Upper lobe of left lung (tissue), 6 donors: ENCODE data around the gene CDX2. TPM values are rescaled to one million over a fixed set of nuclear protein-coding genes. Genes with fewer than 3 reads are reported as not detected.

Experiments used
- ATAC-seq, 2 donors: fragments of 200-7000 bp; cut with Tn5 transposase; one replicate each; pipeline ENCODE4 v1.9.1; 2022; ENCODE audit warnings: mild to moderate bottlenecking in 2 of 2, moderate library complexity in 2 of 2; ENCODE audit not compliant: low FRiP score in 2 of 2
- DNase-seq, 2 donors: peaks; one replicate each; pipeline ENCODE4 v3.0.0-alpha.2; 2019 to 2020
- H3K27ac ChIP-seq, 4 donors: fragments of 200-600 bp; sonication (generic); one replicate each; pipeline ENCODE4 v1.5.1; 2016 to 2019
- H3K27me3 ChIP-seq, 4 donors: fragments of 200-600 bp; sonication (generic); one replicate each; pipeline ENCODE4 v1.5.1; 2017 to 2019
- H3K36me3 ChIP-seq, 4 donors: fragments of 200-600 bp; sonication (generic); one replicate each; pipeline ENCODE4 v1.5.1; 2016 to 2019
- H3K4me1 ChIP-seq, 4 donors: fragments of 200-600 bp; sonication (generic); one replicate each; pipeline ENCODE4 v1.5.1; 2018 to 2019
- H3K4me3 ChIP-seq, 4 donors: fragments of 200-600 bp; sonication (generic); one replicate each; pipeline ENCODE4 v1.5.1; 2017 to 2019; ENCODE audit warnings: mild to moderate bottlenecking in 2 of 4, moderate library complexity in 1 of 4
- H3K9me3 ChIP-seq, 4 donors: fragments of 200-600 bp; sonication (generic); one replicate each; pipeline ENCODE4 v1.5.1; 2018 to 2019
- EP300 ChIP-seq, 4 donors: sonication (generic); formaldehyde crosslinking; IDR thresholded peaks; one replicate each; pipeline ENCODE4 v1.5.1; 2017; ENCODE audit warnings: antibody characterized with exemption in 4 of 4, control low read depth in 2 of 4
- POLR2A ChIP-seq, 4 donors: fragments of 450-650 bp; IDR thresholded peaks; one replicate each; pipeline ENCODE4 v1.5.1; 2016 to 2017; ENCODE audit warnings: antibody characterized with exemption in 4 of 4, mild to moderate bottlenecking in 2 of 4
- POLR2AphosphoS5 ChIP-seq, 2 donors: sonication (generic); formaldehyde crosslinking; IDR thresholded peaks; one replicate each; pipeline ENCODE4 v1.5.1; 2017; ENCODE audit warnings: antibody characterized with exemption in 2 of 2
- WGBS, 2 donors: methylation state at CpG; one replicate each; pipeline ENCODE4 v1.1.5; 2017 to 2018; 5-methylcytosine and 5-hydroxymethylcytosine counted together
- total RNA-seq, 6 donors: library from RNA; depleted of rRNA in 4 of 6; stranded (reverse); fragments of >200 nt in 4 of 6; gene quantifications; one replicate each; pipeline versions ENCODE4 v1.1.0 to v1.2.1, GENCODE V29; 2016 to 2021
- TF ChIP-seq, protein P1 (sequence below), 6 experiments: fragments of 450-650 bp in 4 of 6; fragments of 200-600 bp in 2 of 6; sonication (generic) in 2 of 6; IDR thresholded peaks; one replicate each; pipeline ENCODE4 v1.5.1; 2016 to 2019; ENCODE audit warnings: antibody characterized with exemption in 6 of 6
- donor health status: DM: no; HTN: no; CAD: no; lungs with moderate emphysema.
- donor health status: DM: no; HTN: yes; CAD: no; lungs with severe emphysema.

Gene CDX2
- total RNA-seq, 6 donors from 2014 or later: 0.14 TPM; not detected in 5

DNA sequence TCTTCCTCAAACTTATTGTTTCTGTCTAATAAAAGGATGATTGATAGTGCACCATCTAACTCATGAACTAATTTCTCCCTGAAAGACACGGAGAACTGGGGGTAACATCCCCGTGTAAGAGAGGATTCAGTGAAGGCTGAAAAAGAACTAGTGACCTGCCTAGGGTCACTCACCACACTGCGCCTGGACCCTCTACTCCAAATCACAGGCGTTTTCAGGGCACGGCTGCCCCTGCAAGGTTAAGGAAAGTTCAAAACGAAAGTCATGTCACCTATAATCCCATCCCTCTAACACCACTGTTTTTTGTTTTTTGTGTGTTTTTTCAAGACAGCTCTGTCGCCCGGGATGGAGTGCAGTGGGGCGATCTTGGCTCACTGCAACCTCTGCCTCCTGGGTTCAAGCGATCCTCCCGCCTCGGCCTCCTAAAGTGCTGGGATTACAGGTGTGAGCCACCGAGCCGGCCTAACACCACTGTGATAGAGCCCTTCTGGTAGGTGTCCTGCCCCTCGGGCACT lies 10.7 kb upstream of the CDX2 start:
- peaks cover 0 to 76% (median 30%) of the 10 kb centered on the region in 4 donors for H3K27me3 ChIP-seq
- DNase-seq (no peak), ATAC-seq (no peak)
- WGBS, 2 donors: 10 to 14% methylated on average over 11 to 15 of the region's 15 CpGs
- peaks cover 20 to 30% (median 24%) of the 10 kb centered on the region in 4 donors for H3K4me1 ChIP-seq
- H3K36me3 ChIP-seq: no peaks in the 10 kb centered on the region
- H3K4me3 ChIP-seq: no peak overlapping the region
- TF ChIP-seq EP300 (IDR thresholded peaks at IDR 0.05) (no peak), POLR2A (IDR thresholded peaks at IDR 0.05) (no peak), POLR2AphosphoS5 (IDR thresholded peaks at IDR 0.05) (no peak)
- TF ChIP-seq, protein P1, sequence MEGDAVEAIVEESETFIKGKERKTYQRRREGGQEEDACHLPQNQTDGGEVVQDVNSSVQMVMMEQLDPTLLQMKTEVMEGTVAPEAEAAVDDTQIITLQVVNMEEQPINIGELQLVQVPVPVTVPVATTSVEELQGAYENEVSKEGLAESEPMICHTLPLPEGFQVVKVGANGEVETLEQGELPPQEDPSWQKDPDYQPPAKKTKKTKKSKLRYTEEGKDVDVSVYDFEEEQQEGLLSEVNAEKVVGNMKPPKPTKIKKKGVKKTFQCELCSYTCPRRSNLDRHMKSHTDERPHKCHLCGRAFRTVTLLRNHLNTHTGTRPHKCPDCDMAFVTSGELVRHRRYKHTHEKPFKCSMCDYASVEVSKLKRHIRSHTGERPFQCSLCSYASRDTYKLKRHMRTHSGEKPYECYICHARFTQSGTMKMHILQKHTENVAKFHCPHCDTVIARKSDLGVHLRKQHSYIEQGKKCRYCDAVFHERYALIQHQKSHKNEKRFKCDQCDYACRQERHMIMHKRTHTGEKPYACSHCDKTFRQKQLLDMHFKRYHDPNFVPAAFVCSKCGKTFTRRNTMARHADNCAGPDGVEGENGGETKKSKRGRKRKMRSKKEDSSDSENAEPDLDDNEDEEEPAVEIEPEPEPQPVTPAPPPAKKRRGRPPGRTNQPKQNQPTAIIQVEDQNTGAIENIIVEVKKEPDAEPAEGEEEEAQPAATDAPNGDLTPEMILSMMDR (IDR thresholded peaks at IDR 0.05): no peak
- no peaks in the 10 kb centered on the region for H3K9me3 ChIP-seq
- no peak overlapping the region for H3K27ac ChIP-seq

DNA sequence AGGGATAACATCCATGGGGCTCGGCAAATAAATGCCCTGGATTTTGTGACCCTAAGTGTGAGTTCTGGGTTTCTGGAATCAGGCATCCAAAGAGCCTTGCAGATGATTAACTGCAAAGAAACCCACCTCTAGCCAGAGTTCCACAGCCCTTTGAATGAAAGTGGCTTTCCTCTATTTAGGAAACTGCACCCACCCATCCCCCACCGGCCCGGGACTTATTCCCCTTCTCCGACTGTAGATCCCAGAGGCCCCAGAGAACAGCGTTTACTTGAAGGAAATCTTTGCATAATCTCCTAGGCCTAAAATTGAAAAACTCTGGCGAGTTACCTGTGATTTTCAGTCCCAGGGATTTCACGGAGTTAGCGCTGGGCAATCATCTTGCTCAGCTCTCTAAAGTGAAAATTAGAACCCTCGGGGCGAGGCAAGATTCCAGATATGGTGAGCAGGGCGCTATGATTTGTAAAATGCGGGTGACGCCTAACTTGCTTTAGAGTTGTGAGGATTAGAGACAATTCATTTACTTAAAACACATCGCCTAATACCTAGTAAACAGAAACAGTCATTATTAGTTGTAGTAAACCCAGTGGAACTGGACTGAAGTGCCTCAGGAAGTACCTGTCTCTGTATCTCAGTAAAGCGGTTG lies 10.0 kb upstream of the CDX2 start:
- H3K36me3 ChIP-seq: no peaks in the 10 kb centered on the region
- no peak overlapping the region for H3K4me3 ChIP-seq
- peaks cover 0 to 82% (median 32%) of the 10 kb centered on the region in 4 donors for H3K27me3 ChIP-seq
- WGBS, 2 donors: 8 to 9% methylated on average over 15 of the region's 15 CpGs
- no peak for TF ChIP-seq POLR2A (IDR thresholded peaks at IDR 0.05)
- no peak for TF ChIP-seq EP300 (IDR thresholded peaks at IDR 0.05)
- no peak for TF ChIP-seq POLR2AphosphoS5 (IDR thresholded peaks at IDR 0.05)
- TF ChIP-seq, protein P1 (IDR thresholded peaks at IDR 0.05): no peak
- no peak overlapping the region for H3K27ac ChIP-seq
- no peaks in the 10 kb centered on the region for H3K9me3 ChIP-seq
- ATAC-seq (no peak), DNase-seq (no peak)
- peaks cover 20 to 30% (median 24%) of the 10 kb centered on the region in 4 donors for H3K4me1 ChIP-seq

DNA sequence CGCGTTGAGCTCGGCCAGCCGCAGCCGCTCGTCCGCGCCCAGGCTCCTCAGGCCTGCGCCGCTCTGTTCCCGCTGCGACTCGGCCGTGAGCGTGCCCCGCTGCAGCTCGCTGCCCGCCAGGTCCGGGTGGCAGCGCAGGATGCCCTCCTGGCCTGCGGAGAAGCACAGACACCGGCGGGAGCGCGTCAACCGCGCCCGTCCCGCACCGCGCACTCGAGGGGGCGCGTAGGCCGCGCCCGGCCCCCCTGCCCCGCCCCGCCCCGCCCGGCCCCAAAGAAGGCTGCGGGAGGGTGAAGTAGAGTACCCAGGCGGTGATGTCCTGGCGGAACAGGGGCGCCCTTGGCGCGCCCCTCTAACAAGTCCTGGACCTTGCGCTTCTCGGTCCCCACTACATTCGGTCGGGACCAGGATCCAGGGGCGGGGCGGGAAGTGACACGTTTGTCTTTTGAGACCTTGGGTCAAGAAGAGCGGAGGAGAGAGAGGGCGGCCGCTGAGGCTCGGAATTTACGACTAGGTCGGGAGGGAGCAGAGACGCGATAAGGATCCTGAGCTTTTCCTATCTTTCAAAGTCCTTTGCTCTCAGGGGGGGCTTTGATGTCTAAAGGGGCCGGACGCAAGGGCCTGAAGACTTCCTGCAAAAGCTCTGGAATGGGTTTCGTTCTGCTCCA lies 9.3 kb upstream of the CDX2 start:
- Histone ChIP-seq H3K9me3 (no peaks in the 10 kb centered on the region), H3K4me3 (peak overlapping the region in 1 of 4 donors; percentile 25), H3K27ac (no peak overlapping the region), H3K4me1 (peaks cover 20 to 30% (median 24%) of the 10 kb centered on the region in 4 donors), H3K27me3 (peaks cover 0 to 80% (median 32%) of the 10 kb centered on the region in 4 donors), H3K36me3 (no peaks in the 10 kb centered on the region)
- WGBS, 2 donors: 2 to 3% methylated on average over 15 to 35 of the region's 65 CpGs
- no peak for DNase-seq
- TF ChIP-seq POLR2AphosphoS5 (IDR thresholded peaks at IDR 0.05): no peak
- TF ChIP-seq, protein P1 (IDR thresholded peaks at IDR 0.05): no peak
- no peak for TF ChIP-seq EP300 (IDR thresholded peaks at IDR 0.05)
- TF ChIP-seq POLR2A (IDR thresholded peaks at IDR 0.05): no peak
- no peak for ATAC-seq

DNA sequence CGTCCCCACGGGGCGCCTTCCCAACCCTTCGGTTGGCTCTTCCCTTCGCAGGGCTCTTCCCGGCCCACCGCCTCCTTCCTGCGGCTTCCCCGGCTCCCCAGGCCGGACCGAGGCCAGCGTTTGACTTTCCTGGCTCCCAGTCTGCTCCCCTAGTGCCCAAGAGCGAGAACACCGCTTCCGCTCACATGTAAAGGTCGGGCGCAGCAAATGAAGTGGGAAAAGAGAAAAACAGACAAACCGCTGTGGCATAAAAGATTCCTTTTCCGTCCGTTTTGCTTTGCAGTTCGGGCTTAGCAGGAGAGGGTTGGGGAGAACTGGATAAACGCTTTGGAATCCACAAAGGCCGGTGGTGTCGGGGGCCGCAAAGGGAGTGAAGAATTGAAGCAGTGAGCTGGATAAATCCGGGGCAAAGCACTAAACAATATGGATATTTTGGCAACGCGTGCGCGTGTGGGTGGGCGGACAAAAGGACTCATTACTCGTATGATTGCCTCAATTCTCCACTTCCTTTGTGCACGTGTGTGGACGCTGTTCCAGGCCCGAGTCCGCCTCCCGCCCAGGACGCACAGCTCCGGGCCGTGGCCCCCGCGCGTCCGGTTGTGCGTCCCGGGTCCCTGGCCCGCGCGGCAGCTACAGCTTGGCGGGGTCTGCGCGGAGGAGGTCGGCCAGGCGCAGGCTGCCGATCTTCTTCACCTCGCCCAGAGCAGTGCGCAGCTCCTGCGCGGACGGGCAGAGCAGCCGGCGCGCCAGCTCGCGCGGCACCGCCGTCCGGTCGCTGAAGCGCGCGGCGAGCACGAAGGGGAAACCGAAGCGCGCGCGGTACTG lies 8.6 kb upstream of the CDX2 start:
- H3K27ac ChIP-seq: no peak overlapping the region
- H3K9me3 ChIP-seq: no peaks in the 10 kb centered on the region
- ATAC-seq: no peak
- H3K36me3 ChIP-seq: no peaks in the 10 kb centered on the region
- H3K27me3 ChIP-seq: peaks cover 0 to 76% (median 36%) of the 10 kb centered on the region in 4 donors
- DNase-seq: no peak
- no peak for TF ChIP-seq EP300 (IDR thresholded peaks at IDR 0.05)
- TF ChIP-seq, protein P1 (IDR thresholded peaks at IDR 0.05): no peak
- no peak for TF ChIP-seq POLR2A (IDR thresholded peaks at IDR 0.05)
- no peak for TF ChIP-seq POLR2AphosphoS5 (IDR thresholded peaks at IDR 0.05)
- H3K4me3 ChIP-seq: peak overlapping the region in 1 of 4 donors; percentile 25
- peaks cover 20 to 30% (median 24%) of the 10 kb centered on the region in 4 donors for H3K4me1 ChIP-seq
- 2 to 4% methylated on average over 40 to 60 of the region's 80 CpGs for WGBS, 2 donors
